ENCODE results near the gene EPM2AIP1. TPM values are rescaled to one million over a fixed set of nuclear protein-coding genes. Genes with fewer than 3 reads are reported as not detected.
A peak's percentile ranks its signal among the peaks of the same experiment; 100 is the strongest.

EPM2AIP1 gene
- total and polyA plus RNA-seq, 9 of the 15 experiments (the other 6 are each of a cell fraction or from before 2014, with no cell fraction given): 6.7 to 44.8 (median 25.2) TPM

- TF ChIP-seq FOXM1 (IDR thresholded peaks at IDR 0.05; ENCODE audit: low read depth) (peak; percentile 92), FOXM1 (CRISPR knock-in tag; IDR thresholded peaks at IDR 0.05; ENCODE audit: low read depth) (no peak), RBM25 (IDR thresholded peaks at IDR 0.05; ENCODE audit: low read depth, low read length, severe bottlenecking) (no peak), CCAR2 (IDR thresholded peaks at IDR 0.05; ENCODE audit: low read depth, low read length) (no peak), DDX20 (tag; IDR thresholded peaks at IDR 0.05; ENCODE audit: low read depth) (no peak), PREB (CRISPR knock-in tag; IDR thresholded peaks at IDR 0.05) (no peak), ZNF175 (CRISPR knock-in tag; IDR thresholded peaks at IDR 0.05; ENCODE audit: low read depth) (peak; percentile 78; the same call in 1 of the 2 replicates), ILK (tag; IDR thresholded peaks at IDR 0.05; ENCODE audit: borderline replicate concordance, low read depth) (no peak), HNRNPK (IDR thresholded peaks at IDR 0.05; ENCODE audit: low read depth, low read length, poor library complexity, severe bottlenecking) (no peak), SRSF9 (IDR thresholded peaks at IDR 0.05; ENCODE audit: borderline replicate concordance, low read depth, low read length) (no peak), ZNF431 (CRISPR knock-in tag; IDR thresholded peaks at IDR 0.05) (no peak)
- TF ChIP-seq, protein P1, sequence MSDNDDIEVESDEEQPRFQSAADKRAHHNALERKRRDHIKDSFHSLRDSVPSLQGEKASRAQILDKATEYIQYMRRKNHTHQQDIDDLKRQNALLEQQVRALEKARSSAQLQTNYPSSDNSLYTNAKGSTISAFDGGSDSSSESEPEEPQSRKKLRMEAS (CRISPR knock-in tag; IDR thresholded peaks at IDR 0.05): no peak
- TF ChIP-seq, protein P2, sequence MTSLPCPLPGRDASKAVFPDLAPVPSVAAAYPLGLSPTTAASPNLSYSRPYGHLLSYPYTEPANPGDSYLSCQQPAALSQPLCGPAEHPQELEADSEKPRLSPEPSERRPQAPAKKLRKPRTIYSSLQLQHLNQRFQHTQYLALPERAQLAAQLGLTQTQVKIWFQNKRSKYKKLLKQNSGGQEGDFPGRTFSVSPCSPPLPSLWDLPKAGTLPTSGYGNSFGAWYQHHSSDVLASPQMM (CRISPR knock-in tag; IDR thresholded peaks at IDR 0.05): no peak
- TF ChIP-seq, protein P3, sequence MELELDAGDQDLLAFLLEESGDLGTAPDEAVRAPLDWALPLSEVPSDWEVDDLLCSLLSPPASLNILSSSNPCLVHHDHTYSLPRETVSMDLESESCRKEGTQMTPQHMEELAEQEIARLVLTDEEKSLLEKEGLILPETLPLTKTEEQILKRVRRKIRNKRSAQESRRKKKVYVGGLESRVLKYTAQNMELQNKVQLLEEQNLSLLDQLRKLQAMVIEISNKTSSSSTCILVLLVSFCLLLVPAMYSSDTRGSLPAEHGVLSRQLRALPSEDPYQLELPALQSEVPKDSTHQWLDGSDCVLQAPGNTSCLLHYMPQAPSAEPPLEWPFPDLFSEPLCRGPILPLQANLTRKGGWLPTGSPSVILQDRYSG (tag; conservative IDR thresholded peaks at IDR 0.05; ENCODE audit: low read depth): peak; percentile 33; the same call in 1 of the 2 replicates
- TF ChIP-seq, protein P4, sequence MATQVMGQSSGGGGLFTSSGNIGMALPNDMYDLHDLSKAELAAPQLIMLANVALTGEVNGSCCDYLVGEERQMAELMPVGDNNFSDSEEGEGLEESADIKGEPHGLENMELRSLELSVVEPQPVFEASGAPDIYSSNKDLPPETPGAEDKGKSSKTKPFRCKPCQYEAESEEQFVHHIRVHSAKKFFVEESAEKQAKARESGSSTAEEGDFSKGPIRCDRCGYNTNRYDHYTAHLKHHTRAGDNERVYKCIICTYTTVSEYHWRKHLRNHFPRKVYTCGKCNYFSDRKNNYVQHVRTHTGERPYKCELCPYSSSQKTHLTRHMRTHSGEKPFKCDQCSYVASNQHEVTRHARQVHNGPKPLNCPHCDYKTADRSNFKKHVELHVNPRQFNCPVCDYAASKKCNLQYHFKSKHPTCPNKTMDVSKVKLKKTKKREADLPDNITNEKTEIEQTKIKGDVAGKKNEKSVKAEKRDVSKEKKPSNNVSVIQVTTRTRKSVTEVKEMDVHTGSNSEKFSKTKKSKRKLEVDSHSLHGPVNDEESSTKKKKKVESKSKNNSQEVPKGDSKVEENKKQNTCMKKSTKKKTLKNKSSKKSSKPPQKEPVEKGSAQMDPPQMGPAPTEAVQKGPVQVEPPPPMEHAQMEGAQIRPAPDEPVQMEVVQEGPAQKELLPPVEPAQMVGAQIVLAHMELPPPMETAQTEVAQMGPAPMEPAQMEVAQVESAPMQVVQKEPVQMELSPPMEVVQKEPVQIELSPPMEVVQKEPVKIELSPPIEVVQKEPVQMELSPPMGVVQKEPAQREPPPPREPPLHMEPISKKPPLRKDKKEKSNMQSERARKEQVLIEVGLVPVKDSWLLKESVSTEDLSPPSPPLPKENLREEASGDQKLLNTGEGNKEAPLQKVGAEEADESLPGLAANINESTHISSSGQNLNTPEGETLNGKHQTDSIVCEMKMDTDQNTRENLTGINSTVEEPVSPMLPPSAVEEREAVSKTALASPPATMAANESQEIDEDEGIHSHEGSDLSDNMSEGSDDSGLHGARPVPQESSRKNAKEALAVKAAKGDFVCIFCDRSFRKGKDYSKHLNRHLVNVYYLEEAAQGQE (IDR thresholded peaks at IDR 0.05; ENCODE audit: borderline replicate concordance): peak; percentile 41; the same call in 1 of the 2 replicates
- TF ChIP-seq, protein P4 (CRISPR knock-in tag; IDR thresholded peaks at IDR 0.05; ENCODE audit: low read depth): no peak
These were observed 34.9 kb downstream of the EPM2AIP1 start (continued) for GRCh38 chr3:36957862-36958686.
